IMR-90 (cell line): ENCODE measurements around the gene EXOC3L2. TPM values are rescaled to one million over a fixed set of nuclear protein-coding genes. Genes with fewer than 3 reads are reported as not detected.

ENCODE experiments used
- ATAC-seq: fragments of 200-7000 bp; cut with Tn5 transposase; 2 replicates; pipeline ENCODE4 v1.9.1; 2020; ENCODE audit warnings: low read depth, mild to moderate bottlenecking, moderate library complexity
- BruUV-seq: library from RNA; stranded (reverse); fragments of 400-500 nt; replicated peaks from 2 replicates; lab custom pipeline; 2021; lab: Mats Ljungman, UMichigan
- CTCF ChIA-PET: fragments of 300-600 bp; formaldehyde crosslinking; extraction: SDS; loops from one replicate; lab custom pipeline; 2021; ENCODE audit warnings: antibody characterized with exemption; lab: Yijun Ruan, JAX
- POLR2A ChIA-PET: fragments of 300-600 bp; sonication (Branson Sonifier 250); formaldehyde crosslinking; loops from one replicate; lab custom pipeline; 2022; ENCODE audit warnings: antibody characterized with exemption; ENCODE audit not compliant: unreplicated experiment; lab: Charles Lee
- DNase-seq: peaks from one replicate; pipeline ENCODE4 v3.0.0; 2013
- H2AFZ ChIP-seq: replicated peaks from 2 replicates; pipeline ENCODE3; 2013; ENCODE audit warnings: low read length, mild to moderate bottlenecking; ENCODE audit not compliant: poor library complexity
- H2AK5ac ChIP-seq: 2 replicates; pipeline ENCODE4 v1.6.1; 2013; ENCODE audit warnings: low read depth, low read length, inconsistent platforms
- H2AK9ac ChIP-seq: replicated peaks from 2 replicates; pipeline ENCODE3; 2013; ENCODE audit warnings: mild to moderate bottlenecking, low read depth, low read length, moderate library complexity; ENCODE audit not compliant: poor library complexity
- H2BK120ac ChIP-seq: 2 replicates; pipeline ENCODE4 v1.6.1; 2013; ENCODE audit warnings: low read depth, low read length, inconsistent platforms
- H2BK15ac ChIP-seq: 3 replicates; pipeline ENCODE4 v1.6.1; 2013; ENCODE audit warnings: low read depth, low read length, inconsistent platforms
- H2BK20ac ChIP-seq: 2 replicates; pipeline ENCODE4 v1.6.1; 2013; ENCODE audit warnings: low read depth, mild to moderate bottlenecking, inconsistent platforms, low read length, moderate library complexity
- H2BK5ac ChIP-seq: 2 replicates; pipeline ENCODE4 v1.6.1; 2013; ENCODE audit warnings: mild to moderate bottlenecking, low read depth, low read length, inconsistent platforms; ENCODE audit not compliant: poor library complexity, severe bottlenecking
- H3K14ac ChIP-seq: replicated peaks from 2 replicates; pipeline ENCODE4 v1.6.1; 2013; ENCODE audit warnings: low read depth, low read length, inconsistent platforms
- H3K18ac ChIP-seq: 2 replicates; pipeline ENCODE4 v1.6.1; 2013; ENCODE audit warnings: low read depth, low read length, control low read depth
- H3K23ac ChIP-seq: 2 replicates; pipeline ENCODE4 v1.6.1; 2013; ENCODE audit warnings: low read depth, low read length, inconsistent platforms
- H3K27ac ChIP-seq: 2 replicates; pipeline ENCODE4 v1.5.1; 2013; ENCODE audit warnings: mild to moderate bottlenecking, control low read depth, low read length; ENCODE audit not compliant: insufficient read depth
- H3K27me3 ChIP-seq: 2 replicates; pipeline ENCODE4 v1.6.1; 2013; ENCODE audit warnings: low read length; ENCODE audit not compliant: control insufficient read depth, insufficient read depth
- H3K36me3 ChIP-seq: 2 replicates; pipeline ENCODE4 v1.6.1; 2013; ENCODE audit warnings: low read length, mixed read lengths; ENCODE audit not compliant: control insufficient read depth, insufficient read depth
- H3K4ac ChIP-seq: 2 replicates; pipeline ENCODE4 v1.6.1; 2013; ENCODE audit warnings: low read depth, low read length, inconsistent platforms
- H3K4me1 ChIP-seq: 2 replicates; pipeline ENCODE4 v1.6.1; 2013; ENCODE audit warnings: low read length, mixed read lengths; ENCODE audit not compliant: control insufficient read depth, insufficient read depth
- H3K4me2 ChIP-seq: 2 replicates; pipeline ENCODE4 v1.6.1; 2013; ENCODE audit warnings: low read depth, mild to moderate bottlenecking, control low read depth, low read length, moderate library complexity
- H3K4me3 ChIP-seq: 2 replicates; pipeline ENCODE4 v1.5.1; 2013; ENCODE audit warnings: low read depth, mild to moderate bottlenecking, control low read depth, low read length, moderate library complexity; ENCODE audit not compliant: insufficient read depth
- H3K56ac ChIP-seq: 2 replicates; pipeline ENCODE4 v1.6.1; 2013; ENCODE audit warnings: low read length, inconsistent platforms; ENCODE audit not compliant: insufficient read depth; ENCODE audit errors: extremely low read depth
- H3K79me1 ChIP-seq, 2 experiments: 2 replicates each; pipeline ENCODE4 v1.6.1; 2013; ENCODE audit warnings: low read length in 2 of 2, inconsistent platforms in 1 of 2, low read depth in 1 of 2
- H3K9ac ChIP-seq: 2 replicates; pipeline ENCODE4 v1.6.1; 2013; ENCODE audit warnings: low read depth, low read length, control low read depth
- H3K9me1 ChIP-seq: 2 replicates; pipeline ENCODE4 v1.6.1; 2013; ENCODE audit warnings: low read length, inconsistent platforms; ENCODE audit not compliant: insufficient read depth
- H3K9me3 ChIP-seq: 2 replicates; pipeline ENCODE4 v1.6.1; 2013; ENCODE audit warnings: low read length; ENCODE audit not compliant: control insufficient read depth, insufficient read depth
- H4K20me1 ChIP-seq: 2 replicates; pipeline ENCODE4 v1.6.1; 2013; ENCODE audit warnings: low read length, inconsistent platforms; ENCODE audit not compliant: insufficient read depth
- H4K5ac ChIP-seq: 2 replicates; pipeline ENCODE4 v1.6.1; 2013; ENCODE audit warnings: mild to moderate bottlenecking, low read depth, low read length, control low read depth
- H4K8ac ChIP-seq, 2 experiments: 2 replicates each; pipeline ENCODE4 v1.6.1; 2013; ENCODE audit warnings: low read depth in 2 of 2, low read length in 2 of 2, control low read depth in 1 of 2, inconsistent platforms in 1 of 2
- H4K91ac ChIP-seq: 2 replicates; pipeline ENCODE4 v1.6.1; 2013; ENCODE audit warnings: low read depth, low read length, inconsistent platforms; ENCODE audit not compliant: insufficient read depth
- BHLHE40 ChIP-seq: fragments of 150-350 bp; IDR thresholded peaks from 2 replicates; pipeline ENCODE4 v1.6.1; 2016; ENCODE audit warnings: mild to moderate bottlenecking, low read depth, low read length
- FOS ChIP-seq: fragments of 150-350 bp; IDR thresholded peaks from 2 replicates; pipeline ENCODE4 v1.6.1; 2016; ENCODE audit warnings: low read depth, low read length
- MAFK ChIP-seq: IDR thresholded peaks from 2 replicates; pipeline ENCODE4 v1.6.1; 2012; ENCODE audit warnings: low read depth, low read length, improper control_type of control experiment
- MAZ ChIP-seq: IDR thresholded peaks from 2 replicates; pipeline ENCODE4 v1.6.1; 2012; ENCODE audit warnings: low read depth, mild to moderate bottlenecking, low read length, improper control_type of control experiment, moderate library complexity, borderline replicate concordance
- MXI1 ChIP-seq: IDR thresholded peaks from 2 replicates; pipeline ENCODE4 v1.6.1; 2012; ENCODE audit warnings: low read depth, mild to moderate bottlenecking, low read length, moderate library complexity, borderline replicate concordance
- POLR2A ChIP-seq: IDR thresholded peaks from 2 replicates; pipeline ENCODE4 v1.6.1; 2012; ENCODE audit warnings: mild to moderate bottlenecking, low read depth, low read length
- RFX5 ChIP-seq: IDR thresholded peaks from 2 replicates; pipeline ENCODE4 v1.8.0; 2012; ENCODE audit warnings: low read depth, mild to moderate bottlenecking, low read length, moderate library complexity
- SMC3 ChIP-seq: fragments of 150-350 bp; IDR thresholded peaks from 2 replicates; pipeline ENCODE4 v1.6.1; 2016; ENCODE audit warnings: low read depth, mild to moderate bottlenecking, antibody characterized with exemption, low read length, moderate library complexity
- USF2 ChIP-seq: fragments of 150-350 bp; IDR thresholded peaks from 2 replicates; pipeline ENCODE4 v1.6.1; 2017; ENCODE audit warnings: mild to moderate bottlenecking, antibody characterized with exemption, low read length, low read depth
- WGBS, 2 experiments: methylation state at CpG; one replicate each; pipeline versions ENCODE4 v1.1.5 to v1.1.7; 2013; ENCODE audit warnings: missing lambda C conversion rate in 2 of 2; ENCODE audit not compliant: insufficient read length in 1 of 2; ENCODE audit errors: extremely low coverage in 2 of 2; 5-methylcytosine and 5-hydroxymethylcytosine counted together
- dilution Hi-C: fragments of 300-500 bp; cut with HindIII; formaldehyde crosslinking; loops from one replicate; pipeline ENCODE4 v1.14.3; 2018; ENCODE audit warnings: low sequenced_read_pairs; ENCODE audit not compliant: unreplicated experiment
- in situ Hi-C: fragments of 300-500 bp; cut with MboI; formaldehyde crosslinking; loops from 3 replicates; pipeline ENCODE4 v1.14.3; 2019; ENCODE audit warnings: low sequenced_read_pairs, inconsistent platforms, mixed read lengths
- intact Hi-C: fragments of 100-400 bp; cut with micrococcal nuclease; formaldehyde crosslinking; loops from 2 replicates; pipeline ENCODE4 v1.10.0; 2022
- polyA plus RNA-seq, 3 experiments: library from polyadenylated mRNA; depleted of rRNA; stranded (reverse); fragments of >200 nt; gene quantifications; 2 replicates each; pipeline ENCODE4 v1.2.3, GENCODE V29; 2012; ENCODE audit warnings: low replicate concordance in 1 of 3
- total RNA-seq: library from RNA; depleted of rRNA; stranded (reverse); fragments of >200 nt; gene quantifications from 2 replicates; pipeline ENCODE4 v1.2.3, GENCODE V29; 2012

Gene EXOC3L2
- total and polyA plus RNA-seq, 2 of the 4 experiments (the other 2 are of a cell fraction), result 0.03 TPM; not detected in 1

DNA sequence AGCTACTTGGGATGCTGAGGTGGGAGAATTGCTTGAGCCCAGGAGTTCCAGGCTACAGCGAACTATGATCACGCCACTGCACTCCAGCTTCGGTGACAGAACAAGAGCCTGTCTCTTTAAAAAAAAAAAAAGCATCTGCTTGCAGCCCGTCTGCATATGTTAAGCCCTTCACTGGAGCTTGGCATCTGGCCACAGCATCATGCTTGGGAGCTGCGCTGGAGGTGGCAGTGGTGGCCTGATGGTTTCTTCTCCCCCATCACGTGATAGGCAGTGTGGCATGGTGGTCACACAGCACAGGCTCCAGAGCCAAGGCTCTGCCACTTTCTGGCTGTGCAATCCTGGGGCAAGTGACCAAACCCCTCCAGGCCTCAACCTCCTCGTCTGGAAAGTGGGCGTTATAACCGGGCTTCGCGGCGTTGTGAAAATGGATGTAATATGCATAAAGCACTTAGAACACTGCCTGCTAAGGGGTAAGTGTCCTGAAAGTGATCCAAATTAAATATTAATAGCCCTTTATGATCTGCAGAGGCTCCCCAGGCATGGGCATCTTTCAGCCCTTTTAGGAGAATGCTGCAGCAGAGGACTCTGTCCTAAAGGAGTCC, 30.3 kb upstream of the EXOC3L2 start:
- no peak overlapping the region for H2AFZ ChIP-seq
- peaks cover 7 to 21% of the 10 kb centered on the region in 2 experiments; a peak in 3 of 4 replicates for H3K79me1 ChIP-seq
- H3K4me2 ChIP-seq, result no peak overlapping the region
- intact Hi-C loops (no loop called here), dilution Hi-C loops (no loop called here), in situ Hi-C loops (no loop called here)
- H4K20me1 ChIP-seq, result peaks cover 18% of the 10 kb centered on the region
- H3K56ac ChIP-seq, result no peak overlapping the region
- no peak overlapping the region for H2AK5ac ChIP-seq
- H3K9ac ChIP-seq, result no peak overlapping the region
- ChIA-PET POLR2A (interaction anchor here (0.7 kb wide), 1 partner anchor 19 kb away, joined by 5 read pairs; no protein-coding TSS in a partner anchor), CTCF (no interaction called here)
- ATAC-seq, result no peak
- no peak overlapping the region for H2AK9ac ChIP-seq
- H2BK120ac ChIP-seq, result no peak overlapping the region
- H3K27me3 ChIP-seq, result no peaks in the 10 kb centered on the region
- no peaks in the 10 kb centered on the region for H3K9me3 ChIP-seq
- H3K4me3 ChIP-seq, result no peak overlapping the region
- no peak overlapping the region for H2BK20ac ChIP-seq
- H3K27ac ChIP-seq, result no peak overlapping the region
- H3K23ac ChIP-seq, result no peak overlapping the region
- no peak overlapping the region for H3K18ac ChIP-seq
- WGBS, 2 experiments, result 0% methylated on average over 1 of the region's 12 CpGs; no CpG with 5 or more reads in 1 of the 2 experiments
- H3K9me1 ChIP-seq, result peaks cover 11% of the 10 kb centered on the region
- no peak overlapping the region for H2BK5ac ChIP-seq
- no peak overlapping the region for H2BK15ac ChIP-seq
- H4K8ac ChIP-seq, result no peak overlapping the region
- peaks cover 8% of the 10 kb centered on the region for H3K4me1 ChIP-seq
- no peak overlapping the region for H3K14ac ChIP-seq
- H3K4ac ChIP-seq, result no peak overlapping the region
- TF ChIP-seq FOS (no peak), BHLHE40 (no peak), POLR2A (no peak), USF2 (no peak), MXI1 (no peak), SMC3 (no peak), RFX5 (no peak), MAZ (no peak), MAFK (no peak)
- no peak overlapping the region for H4K91ac ChIP-seq
- BruUV-seq, result no TSS peak
- peak; percentile 46 for DNase-seq
- no peak overlapping the region for H4K5ac ChIP-seq
- peaks cover 49% of the 10 kb centered on the region for H3K36me3 ChIP-seq
